Testis (tissue), 3 donors: ENCODE data around the gene S100A10. TPM values are rescaled to one million over a fixed set of nuclear protein-coding genes. Genes with fewer than 3 reads are reported as not detected.

Experiments
- DNase-seq: peaks from one replicate; pipeline ENCODE4 v3.0.0-alpha.2; 2019
- H3K27ac ChIP-seq, 2 donors: fragments of 200-600 bp; sonication (generic); one replicate each; pipeline ENCODE4 v1.5.1; 2019
- H3K27me3 ChIP-seq: fragments of 200-600 bp; sonication (generic); one replicate; pipeline ENCODE4 v1.5.1; 2019
- H3K36me3 ChIP-seq: fragments of 200-600 bp; sonication (generic); one replicate; pipeline ENCODE4 v1.5.1; 2017; ENCODE audit warnings: low read depth; ENCODE audit errors: missing control alignments
- H3K4me1 ChIP-seq: fragments of 200-600 bp; sonication (generic); one replicate; pipeline ENCODE4 v1.5.1; 2019
- H3K4me3 ChIP-seq, 2 donors: fragments of 200-600 bp; sonication (generic); one replicate each; pipeline ENCODE4 v1.5.1; 2017 to 2019
- H3K9me3 ChIP-seq: fragments of 200-600 bp; sonication (generic); one replicate; pipeline ENCODE4 v1.5.1; 2017
- POLR2A ChIP-seq: fragments of 450-650 bp; IDR thresholded peaks from one replicate; pipeline ENCODE4 v1.6.1; 2017; ENCODE audit warnings: antibody characterized with exemption, mild to moderate bottlenecking, moderate library complexity
- WGBS, 2 donors: methylation state at CpG; one replicate each; pipeline ENCODE4 v1.1.5; 2018; 5-methylcytosine and 5-hydroxymethylcytosine counted together
- intact Hi-C: fragments of 100-400 bp; cut with DNase I; formaldehyde crosslinking; loops from one replicate; pipeline ENCODE4 v1.15.1; 2023; ENCODE audit warnings: low total_unique reads
- polyA plus RNA-seq: library from polyadenylated mRNA; stranded (reverse); fragments of 350-450 nt; fragmentation: Illumina TruSeq; extraction: RNeasy Lipid Tissue Mini Kit (QIAGEN cat#74804); gene quantifications from one replicate; pipeline ENCODE4 v1.2.3, GENCODE V29; 2014; ENCODE audit warnings: low read depth, low replicate concordance; ENCODE audit not compliant: insufficient read depth
- total RNA-seq, 2 donors: library from RNA; depleted of rRNA; stranded (reverse); fragments of >200 nt; gene quantifications; one replicate each; pipeline ENCODE4 v1.2.3, GENCODE V29; 2016
- TF ChIP-seq, protein P1 (sequence below), 3 experiments: fragments of 450-650 bp in 2 of 3; fragments of 200-600 bp in 1 of 3; sonication (generic) in 1 of 3; IDR thresholded peaks; one replicate each; pipeline ENCODE4 v1.5.1; 2016 to 2019; ENCODE audit warnings: antibody characterized with exemption in 3 of 3, mild to moderate bottlenecking in 2 of 3, moderate library complexity in 1 of 3

The S100A10 gene
- total and polyA plus RNA-seq, 3 donors from 2014 or later, result 92.4 to 364 (median 110) TPM

DNA sequence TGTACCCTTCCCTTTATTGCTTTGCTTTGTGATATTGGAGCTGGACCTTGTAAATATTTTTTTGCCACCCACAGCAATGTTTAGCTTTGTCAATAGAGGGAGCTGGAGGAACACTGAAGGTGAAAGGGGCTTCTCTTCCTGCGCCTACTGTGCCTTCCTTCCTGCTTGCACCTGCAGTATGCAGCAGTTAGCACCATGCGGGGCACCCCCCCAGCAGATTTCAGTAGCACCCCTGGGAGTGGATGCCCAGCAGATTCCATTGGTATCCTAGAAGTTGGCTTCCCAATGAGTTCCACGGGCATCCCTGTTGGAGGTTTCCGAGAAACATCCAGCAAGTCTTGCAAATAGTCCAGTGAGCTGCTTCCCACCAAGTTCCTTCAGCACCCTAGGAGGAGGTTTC, 25.6 kb downstream of the S100A10 start:
- Histone ChIP-seq H3K36me3 (no peaks in the 10 kb centered on the region), H3K9me3 (no peaks in the 10 kb centered on the region), H3K4me1 (peaks cover 6% of the 10 kb centered on the region), H3K27ac (no peak overlapping the region), H3K4me3 (no peak overlapping the region), H3K27me3 (no peaks in the 10 kb centered on the region)
- WGBS, 2 donors, result 62 to 72% methylated on average over 4 of the region's 4 CpGs
- no peak for TF ChIP-seq POLR2A
- TF ChIP-seq, protein P1, sequence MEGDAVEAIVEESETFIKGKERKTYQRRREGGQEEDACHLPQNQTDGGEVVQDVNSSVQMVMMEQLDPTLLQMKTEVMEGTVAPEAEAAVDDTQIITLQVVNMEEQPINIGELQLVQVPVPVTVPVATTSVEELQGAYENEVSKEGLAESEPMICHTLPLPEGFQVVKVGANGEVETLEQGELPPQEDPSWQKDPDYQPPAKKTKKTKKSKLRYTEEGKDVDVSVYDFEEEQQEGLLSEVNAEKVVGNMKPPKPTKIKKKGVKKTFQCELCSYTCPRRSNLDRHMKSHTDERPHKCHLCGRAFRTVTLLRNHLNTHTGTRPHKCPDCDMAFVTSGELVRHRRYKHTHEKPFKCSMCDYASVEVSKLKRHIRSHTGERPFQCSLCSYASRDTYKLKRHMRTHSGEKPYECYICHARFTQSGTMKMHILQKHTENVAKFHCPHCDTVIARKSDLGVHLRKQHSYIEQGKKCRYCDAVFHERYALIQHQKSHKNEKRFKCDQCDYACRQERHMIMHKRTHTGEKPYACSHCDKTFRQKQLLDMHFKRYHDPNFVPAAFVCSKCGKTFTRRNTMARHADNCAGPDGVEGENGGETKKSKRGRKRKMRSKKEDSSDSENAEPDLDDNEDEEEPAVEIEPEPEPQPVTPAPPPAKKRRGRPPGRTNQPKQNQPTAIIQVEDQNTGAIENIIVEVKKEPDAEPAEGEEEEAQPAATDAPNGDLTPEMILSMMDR (IDR thresholded peaks at IDR 0.05), result peak; percentile 20 to 48 (median 46)
- DNase-seq, result peak; percentile 42
- intact Hi-C loops, result no loop called here

DNA sequence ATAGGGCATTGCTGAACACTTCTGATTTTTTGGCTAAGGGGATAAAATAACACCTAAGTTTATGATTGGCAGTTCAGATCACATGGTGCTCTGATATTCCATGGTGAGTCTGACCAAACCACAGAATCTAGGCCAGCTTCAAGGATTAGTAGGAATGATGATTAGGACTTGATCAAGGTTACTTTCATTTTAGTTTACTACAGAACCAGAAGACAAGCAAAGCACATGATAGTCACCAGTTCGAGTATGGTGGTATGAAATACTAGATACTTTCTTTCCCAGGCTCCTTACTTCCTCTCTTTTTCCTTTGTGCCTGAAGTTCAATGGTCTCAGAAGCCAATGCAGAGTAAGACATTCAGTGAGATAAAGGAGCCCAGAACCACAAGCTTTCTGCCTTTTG, 26.6 kb downstream of the S100A10 start:
- H3K4me3 ChIP-seq, result no peak overlapping the region
- WGBS, 2 donors, result 38 to 70% methylated on average over 1 of the region's 1 CpG
- H3K27ac ChIP-seq, result no peak overlapping the region
- no peaks in the 10 kb centered on the region for H3K4me1 ChIP-seq
- H3K27me3 ChIP-seq, result no peaks in the 10 kb centered on the region
- intact Hi-C loops, result no loop called here
- H3K9me3 ChIP-seq, result no peaks in the 10 kb centered on the region
- DNase-seq, result no peak
- no peaks in the 10 kb centered on the region for H3K36me3 ChIP-seq
- TF ChIP-seq, protein P1 (IDR thresholded peaks at IDR 0.05), result no peak
- TF ChIP-seq POLR2A, result no peak

DNA sequence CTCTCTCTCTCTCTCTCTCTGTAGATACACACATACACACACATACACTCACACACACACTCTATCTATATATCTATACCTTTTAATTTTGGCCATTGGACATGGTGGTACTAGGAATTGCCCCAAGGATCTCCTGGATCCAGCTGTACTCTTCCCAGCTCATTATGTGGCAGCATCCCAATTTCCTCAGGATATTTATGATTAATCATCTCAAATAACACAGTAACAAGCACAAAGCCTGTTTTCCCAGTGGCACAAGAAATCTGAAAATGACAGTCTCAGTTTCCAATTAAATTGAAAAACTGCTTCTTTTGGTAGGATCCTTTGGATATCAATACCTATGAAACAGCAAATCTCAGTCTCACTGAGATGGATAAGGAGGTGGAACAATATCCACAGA, 27.6 kb downstream of the S100A10 start:
- intact Hi-C loops, result no loop called here
- no peak overlapping the region for H3K4me3 ChIP-seq

DNA sequence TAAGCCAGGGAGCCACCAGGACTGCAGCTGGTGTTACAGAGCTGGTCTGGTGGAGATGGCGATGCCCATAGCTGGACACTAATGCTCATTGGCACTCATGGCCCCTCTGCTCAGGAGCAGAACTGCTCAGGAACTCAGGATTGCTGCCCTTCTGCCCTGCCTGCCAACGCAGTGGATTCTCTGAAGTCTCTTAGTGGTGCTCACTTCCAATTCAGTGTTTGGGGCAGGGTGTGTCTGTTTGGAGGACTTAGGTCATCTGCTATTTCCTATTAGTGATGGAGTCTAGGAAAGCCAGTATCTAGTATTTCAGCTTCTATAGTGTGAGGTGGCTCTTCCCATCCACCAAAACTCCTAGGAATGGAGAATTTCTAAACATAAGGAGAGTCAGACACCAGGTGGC, 29.1 kb downstream of the S100A10 start:
- intact Hi-C loops, result no loop called here
- Histone ChIP-seq H3K4me3 (no peak overlapping the region), H3K27ac (no peak overlapping the region), H3K27me3 (no peaks in the 10 kb centered on the region), H3K4me1 (no peaks in the 10 kb centered on the region), H3K9me3 (no peaks in the 10 kb centered on the region), H3K36me3 (no peaks in the 10 kb centered on the region)
- TF ChIP-seq, protein P1 (IDR thresholded peaks at IDR 0.05), result no peak
- no peak for TF ChIP-seq POLR2A
- no peak for DNase-seq
- 87% methylated on average over 2 of the region's 2 CpGs for WGBS, 2 donors

More for the DNA sequence above, 27.6 kb downstream of the S100A10 start:
- no peak for DNase-seq
- Histone ChIP-seq H3K27me3 (no peaks in the 10 kb centered on the region), H3K36me3 (no peaks in the 10 kb centered on the region), H3K9me3 (no peaks in the 10 kb centered on the region), H3K4me1 (no peaks in the 10 kb centered on the region), H3K27ac (no peak overlapping the region)
- TF ChIP-seq, protein P1 (IDR thresholded peaks at IDR 0.05), result no peak
- TF ChIP-seq POLR2A, result no peak

DNA sequence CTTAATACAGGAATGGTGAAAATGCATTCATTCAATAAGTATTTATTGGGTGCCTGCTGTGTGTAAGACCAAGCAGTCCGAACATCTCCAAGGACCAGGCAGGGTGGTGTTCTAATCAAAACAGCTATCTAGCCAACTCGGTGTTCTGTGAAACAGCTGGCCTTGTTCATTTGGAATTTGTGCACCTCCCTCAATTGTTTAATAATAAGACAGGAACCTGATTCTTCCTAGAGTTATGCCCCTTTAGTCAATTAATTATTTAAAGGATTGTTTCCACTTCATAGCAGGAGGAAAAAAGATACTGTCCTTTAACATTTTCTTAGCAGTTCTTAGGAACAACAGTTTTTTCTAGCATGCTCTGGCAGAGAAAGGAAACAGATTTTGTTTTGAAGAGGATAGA, 30.4 kb downstream of the S100A10 start:
- Histone ChIP-seq H3K27me3 (no peaks in the 10 kb centered on the region), H3K4me3 (no peak overlapping the region), H3K4me1 (no peaks in the 10 kb centered on the region), H3K36me3 (no peaks in the 10 kb centered on the region), H3K27ac (no peak overlapping the region), H3K9me3 (no peaks in the 10 kb centered on the region)
- TF ChIP-seq, protein P1 (IDR thresholded peaks at IDR 0.05), result no peak
- TF ChIP-seq POLR2A, result no peak
- intact Hi-C loops, result no loop called here
- 63 to 73% methylated on average over 2 of the region's 2 CpGs for WGBS, 2 donors
- DNase-seq, result no peak
